Esophagus (tissue), 2 donors: ENCODE results near the gene SLC29A3. TPM values are rescaled to one million over a fixed set of nuclear protein-coding genes. Genes with fewer than 3 reads are reported as not detected.

Source experiments
- polyA plus RNA-seq, 2 donors: library from polyadenylated mRNA; stranded (reverse); fragments of 200-250 nt; gene quantifications; one replicate each; pipeline ENCODE4 v1.2.3, GENCODE V29; 2013
- donor health status: healthy with polysubstance abuse.
- donor health status: Bipolar disorder and iron deficiency.

Gene SLC29A3
- polyA plus RNA-seq, 2 donors, result 1.3 to 1.9 TPM

Other genes with a start within 250 kb of the SLC29A3 start
- 10 to 100 TPM in 1 of 2 donors, 1 to 10 TPM in 1; 7.6 to 12.2 TPM for gene UNC5B, start 106.7 kb upstream of the SLC29A3 start, polyA plus RNA-seq
- 1 to 10 TPM; 1.6 to 3.2 TPM for gene CDH23, start 77.7 kb downstream of the SLC29A3 start, polyA plus RNA-seq